Fibroblast of villous mesenchyme (primary cell): ENCODE data around the gene MPO. TPM values are rescaled to one million over a fixed set of nuclear protein-coding genes. Genes with fewer than 3 reads are reported as not detected.

Experiments
- DNase-seq: peaks from one replicate; pipeline ENCODE4 v3.0.0-alpha.2; 2010; ENCODE audit warnings: low read depth
- H3K4me3 ChIP-seq: 2 replicates; pipeline ENCODE4 v1.5.1; 2011; ENCODE audit warnings: low read depth, mild to moderate bottlenecking, low read length
- CTCF ChIP-seq: IDR thresholded peaks from 2 replicates; pipeline ENCODE4 v1.5.1; 2012; ENCODE audit warnings: low read depth, mild to moderate bottlenecking, low read length; ENCODE audit not compliant: insufficient read depth
- total RNA-seq: library from RNA; depleted of rRNA; stranded (reverse); fragments of >200 nt; gene quantifications from 2 replicates; pipeline ENCODE4 v1.2.3, GENCODE V29; 2012

MPO gene
- total RNA-seq, 1 donor, result not detected

GRCh38 chr17:58282442-58282841 is 1.7 kb upstream of the MPO start:
- H3K4me3 ChIP-seq, result no peak overlapping the region
- no peak for TF ChIP-seq CTCF
- DNase-seq, result no peak

- TF ChIP-seq CTCF, result no peak
- no peak overlapping the region for H3K4me3 ChIP-seq
- no peak for DNase-seq
Observed at GRCh38 chr17:58281511-58282011, 826 bp upstream of the MPO start.

DNA sequence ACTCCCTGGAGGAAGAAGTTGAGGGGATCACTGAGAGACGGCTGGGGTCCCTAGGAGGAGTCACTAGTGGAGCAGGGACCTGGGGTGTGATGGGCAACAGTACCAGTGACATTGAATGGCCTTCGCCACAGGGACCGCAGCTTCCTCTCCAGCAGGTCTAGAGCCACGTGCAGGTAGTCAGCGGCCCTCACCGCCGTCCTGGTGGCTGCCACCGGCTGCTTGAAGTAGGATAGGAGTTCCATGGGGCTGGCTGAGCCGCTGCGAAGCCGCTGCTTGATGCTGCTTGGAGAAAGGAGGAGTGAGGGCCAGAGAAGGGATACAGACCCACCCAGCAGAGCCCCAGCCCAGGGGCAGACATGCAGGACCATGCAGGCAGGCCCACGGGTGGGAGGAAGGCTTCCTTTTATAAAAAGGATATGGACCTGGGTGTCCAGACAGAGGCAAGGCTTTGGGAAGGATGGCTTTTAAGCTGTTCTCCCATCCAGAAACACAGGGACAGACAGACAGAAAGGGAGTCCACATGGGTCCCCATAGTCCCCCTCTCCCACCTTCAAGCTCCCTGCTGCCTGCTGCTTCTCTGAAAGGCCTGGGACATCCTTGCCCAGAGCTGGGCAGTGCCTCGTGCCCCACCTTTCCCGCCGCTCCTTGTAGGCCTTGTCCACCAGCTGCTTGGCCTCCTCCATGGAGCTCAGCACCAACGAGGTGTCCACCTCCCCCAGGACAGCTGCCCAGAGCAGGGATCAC is 827 bp downstream of the MPO start:
- no peak for DNase-seq
- no peak overlapping the region for H3K4me3 ChIP-seq
- TF ChIP-seq CTCF, result no peak

DNA sequence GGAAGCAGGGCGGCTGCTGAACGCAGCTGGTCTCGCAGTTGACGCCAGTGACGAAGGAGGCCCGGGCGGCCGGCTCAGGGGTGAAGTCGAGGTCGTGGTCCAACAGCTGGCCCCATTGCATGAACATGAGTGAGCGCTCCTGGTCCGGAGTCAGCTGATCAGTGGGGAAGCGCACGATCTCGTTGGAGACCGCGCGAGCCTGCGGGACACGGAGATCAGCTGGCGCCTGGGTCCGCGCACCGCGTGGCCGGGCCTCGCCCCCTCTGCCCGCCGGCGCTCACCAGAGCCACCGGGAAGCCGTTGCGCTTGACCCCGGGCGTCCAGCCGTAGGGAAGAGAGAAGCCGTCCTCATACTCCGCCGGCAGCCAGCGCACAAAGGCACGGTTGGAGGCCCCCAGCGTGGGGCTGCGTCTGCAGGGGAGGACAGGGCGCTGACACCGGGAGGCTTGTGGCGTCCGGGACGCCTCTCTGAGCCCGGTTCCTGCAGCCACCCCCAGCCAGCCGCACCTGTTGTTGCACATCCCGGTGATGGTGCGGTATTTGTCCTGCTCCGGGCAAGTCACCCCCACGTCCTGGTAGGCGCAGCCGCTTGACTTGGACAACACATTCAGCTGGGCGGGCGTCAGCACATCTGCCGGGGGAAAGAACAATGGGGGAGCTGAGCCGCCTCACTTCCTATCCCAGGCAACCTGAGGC is 1.6 kb downstream of the MPO start:
- TF ChIP-seq CTCF, result no peak
- peak; percentile 11 for DNase-seq
- no peak overlapping the region for H3K4me3 ChIP-seq

DNA sequence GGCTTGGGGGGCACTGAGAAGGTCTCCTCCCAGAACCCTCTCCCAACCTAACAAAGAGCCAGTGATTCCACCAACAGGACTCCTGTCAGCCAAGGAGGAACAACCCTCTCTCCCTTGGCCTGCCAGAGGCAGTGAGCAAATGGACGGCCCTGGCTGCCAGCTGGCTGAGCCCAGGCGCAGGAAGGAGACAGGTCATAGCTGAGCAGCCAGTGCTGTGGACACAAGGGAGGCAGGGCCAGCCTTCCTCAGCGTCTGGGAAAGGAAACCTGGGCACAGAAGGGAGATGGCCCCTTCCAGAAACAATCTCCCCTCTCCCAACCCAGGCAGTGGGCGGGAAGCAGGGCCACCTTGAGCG is 2.1 kb downstream of the MPO start:
- TF ChIP-seq CTCF, result no peak
- no peak for DNase-seq
- H3K4me3 ChIP-seq, result no peak overlapping the region

GRCh38 chr17:58277802-58278595 is 2.7 kb downstream of the MPO start:
- no peak for TF ChIP-seq CTCF

More at GRCh38 chr17:58277802-58278595, 2.7 kb downstream of the MPO start:
- DNase-seq, result no peak
- H3K4me3 ChIP-seq, result no peak overlapping the region
